Measurements from ENCODE around the gene UBAC2.

The UBAC2 gene

GRCh38 chr13:99273128-99273527, 72.5 kb downstream of the UBAC2 start:
- no peak for DNase-seq

- no peak for DNase-seq
These were observed 74.4 kb downstream of the UBAC2 start for GRCh38 chr13:99275093-99275469.

- DNase-seq, result no peak
These were observed 76.1 kb downstream of the UBAC2 start for GRCh38 chr13:99276706-99277105.

- DNase-seq, result peak; percentile 73
These were observed 77.0 kb downstream of the UBAC2 start for GRCh38 chr13:99277629-99278028.

GRCh38 chr13:99278200-99278599, 77.5 kb downstream of the UBAC2 start:
- DNase-seq, result peak; percentile 80

GRCh38 chr13:99278843-99279242, 78.2 kb downstream of the UBAC2 start:
- DNase-seq, result no peak

- no peak for DNase-seq
These were observed 79.0 kb downstream of the UBAC2 start for GRCh38 chr13:99279637-99280036.

GRCh38 chr13:99280166-99280565, 79.5 kb downstream of the UBAC2 start:
- DNase-seq, result peak; percentile 46

GRCh38 chr13:99281811-99282263, 81.2 kb downstream of the UBAC2 start:
- peak; percentile 80 for DNase-seq

GRCh38 chr13:99282264-99283231, 81.9 kb downstream of the UBAC2 start:
- DNase-seq, result no peak

GRCh38 chr13:99285432-99286182, 85.0 kb downstream of the UBAC2 start:
- DNase-seq, result no peak

- DNase-seq, result no peak
These were observed 86.9 kb downstream of the UBAC2 start for GRCh38 chr13:99287551-99287950.

GRCh38 chr13:99288089-99288488, 87.4 kb downstream of the UBAC2 start:
- peak; percentile 54 for DNase-seq

GRCh38 chr13:99289271-99289670, 88.6 kb downstream of the UBAC2 start:
- DNase-seq, result no peak

- DNase-seq, result no peak
These were observed 89.2 kb downstream of the UBAC2 start for GRCh38 chr13:99289674-99290337.

- no peak for DNase-seq
These were observed 90.2 kb downstream of the UBAC2 start for GRCh38 chr13:99290894-99291293.

- DNase-seq, result no peak
These were observed 92.5 kb downstream of the UBAC2 start for GRCh38 chr13:99293178-99293577.

- DNase-seq, result no peak
These were observed 93.5 kb downstream of the UBAC2 start for GRCh38 chr13:99294198-99294597.

GRCh38 chr13:99294958-99295357, 94.3 kb downstream of the UBAC2 start:
- DNase-seq, result no peak

- no peak for DNase-seq
These were observed 95.0 kb downstream of the UBAC2 start for GRCh38 chr13:99295488-99296252.

GRCh38 chr13:99296398-99296797, 95.7 kb downstream of the UBAC2 start:
- no peak for DNase-seq

- DNase-seq, result no peak
These were observed 96.7 kb downstream of the UBAC2 start for GRCh38 chr13:99297331-99297730.

- DNase-seq, result no peak
These were observed 97.4 kb downstream of the UBAC2 start for GRCh38 chr13:99298056-99298455.
